ENCODE data around the gene REXO5.

GRCh38 chr16:20806168-20807050 is at the start of gene REXO5, which contains the start of gene ERI2:
- TF ChIP-seq POLR2A (IDR thresholded peaks at IDR 0.05), result no peak
- no peak for TF ChIP-seq CTCF (IDR thresholded peaks at IDR 0.05)

Measured in lower leg skin (tissue), 3 donors.